ENCODE data around the gene ALOX12B. TPM values are rescaled to one million over a fixed set of nuclear protein-coding genes. Genes with fewer than 3 reads are reported as not detected.

The ALOX12B gene
- total RNA-seq, 8 experiments from 2014 or later, result 0.13 to 0.16 TPM; not detected in 6

- WGBS, 10 experiments, result 20 to 77% (median 63%) methylated on average over 1 to 6 of the region's 14 CpGs; no CpG with 5 or more reads in 7 of the 10 experiments
- H3K27ac ChIP-seq, result no peak overlapping the region
- peaks cover 3 to 10% of the 10 kb centered on the region in 2 donors for H3K4me1 ChIP-seq (replicated peaks in 1 of 2)
- ATAC-seq (replicated peaks in 6 of 8), result no peak
- in situ Hi-C loops (cut with MboI; ENCODE audit: low pct_unique_long_range_greater_than_20kb in 2 of 9, low sequenced_read_pairs in 9 of 9, unreplicated experiment in 9 of 9), result loop anchor here in 2 of 9 experiments (25.0 kb wide), 1 partner anchor 712 kb away; the partner anchor contains the start of gene MFSD6L (in 2 of the 2)
- H3K4me3 ChIP-seq, result no peak overlapping the region
Measured at GRCh38 chr17:8075574-8076342, 11.8 kb downstream of the ALOX12B start.

- no peak for ATAC-seq (replicated peaks in 6 of 8)
- in situ Hi-C loops (cut with MboI; ENCODE audit: low pct_unique_long_range_greater_than_20kb in 2 of 9, low sequenced_read_pairs in 9 of 9, unreplicated experiment in 9 of 9), result loop anchor here in 2 of 9 experiments (25.0 kb wide), 1 partner anchor 712 kb away; the partner anchor contains the start of gene MFSD6L (in 2 of the 2)
- 60 to 100% (median 70%) methylated on average over 1 to 2 of the region's 3 CpGs; no CpG with 5 or more reads in 5 of the 10 experiments for WGBS, 10 experiments
- Histone ChIP-seq H3K4me1 (replicated peaks in 1 of 2) (peaks cover 3 to 10% of the 10 kb centered on the region in 2 donors), H3K4me3 (no peak overlapping the region), H3K27ac (no peak overlapping the region)
Measured at GRCh38 chr17:8075081-8075480, 12.4 kb downstream of the ALOX12B start.

- in situ Hi-C loops (cut with MboI; ENCODE audit: low pct_unique_long_range_greater_than_20kb in 2 of 9, low sequenced_read_pairs in 9 of 9, unreplicated experiment in 9 of 9), result no loop called here
- peak in 2 of 8 experiments; percentile 67 to 84 for ATAC-seq (replicated peaks in 6 of 8)
- H3K4me1 ChIP-seq (replicated peaks in 1 of 2), result peaks cover 3 to 10% of the 10 kb centered on the region in 2 donors
- H3K4me3 ChIP-seq, result no peak overlapping the region
- no peak overlapping the region for H3K27ac ChIP-seq
- WGBS, 10 experiments, result 22 to 53% (median 37%) methylated on average over 3 to 6 of the region's 7 CpGs; no CpG with 5 or more reads in 5 of the 10 experiments
Measured at GRCh38 chr17:8074554-8074953, 13.0 kb downstream of the ALOX12B start.

GRCh38 chr17:8073627-8074484, 13.7 kb downstream of the ALOX12B start:
- in situ Hi-C loops (cut with MboI; ENCODE audit: low pct_unique_long_range_greater_than_20kb in 2 of 9, low sequenced_read_pairs in 9 of 9, unreplicated experiment in 9 of 9), result no loop called here
- WGBS, 10 experiments, result 0 to 20% (median 0%) methylated on average over 1 to 14 of the region's 28 CpGs; no CpG with 5 or more reads in 1 of the 10 experiments
- Histone ChIP-seq H3K27ac (no peak overlapping the region), H3K4me3 (no peak overlapping the region), H3K4me1 (replicated peaks in 1 of 2) (peaks cover 3 to 10% of the 10 kb centered on the region in 2 donors)
- ATAC-seq (replicated peaks in 6 of 8), result peak; percentile 58 to 92 (median 65)

GRCh38 chr17:8072729-8073461, 14.6 kb downstream of the ALOX12B start:
- in situ Hi-C loops (cut with MboI; ENCODE audit: low pct_unique_long_range_greater_than_20kb in 2 of 9, low sequenced_read_pairs in 9 of 9, unreplicated experiment in 9 of 9), result no loop called here
- peak in 7 of 8 experiments; percentile 11 to 47 (median 40) for ATAC-seq (replicated peaks in 6 of 8)
- no peak overlapping the region for H3K4me3 ChIP-seq
- no peak overlapping the region for H3K27ac ChIP-seq
- H3K4me1 ChIP-seq (replicated peaks in 1 of 2), result peaks cover 3 to 10% of the 10 kb centered on the region in 2 donors
- 0 to 4% (median 2%) methylated on average over 6 to 17 of the region's 40 CpGs; no CpG with 5 or more reads in 5 of the 10 experiments for WGBS, 10 experiments

- no peak for ATAC-seq (replicated peaks in 6 of 8)
- in situ Hi-C loops (cut with MboI; ENCODE audit: low pct_unique_long_range_greater_than_20kb in 2 of 9, low sequenced_read_pairs in 9 of 9, unreplicated experiment in 9 of 9), result no loop called here
Measured at GRCh38 chr17:8072341-8072728, 15.2 kb downstream of the ALOX12B start.

GRCh38 chr17:8071496-8071895, 16.0 kb downstream of the ALOX12B start:
- Histone ChIP-seq H3K27ac (no peak overlapping the region), H3K4me1 (replicated peaks in 1 of 2) (peaks cover 3 to 10% of the 10 kb centered on the region in 2 donors), H3K4me3 (no peak overlapping the region)
- WGBS, 10 experiments, result 74 to 100% (median 89%) methylated on average over 1 to 6 of the region's 12 CpGs; no CpG with 5 or more reads in 4 of the 10 experiments
- ATAC-seq (replicated peaks in 6 of 8), result no peak
- in situ Hi-C loops (cut with MboI; ENCODE audit: low pct_unique_long_range_greater_than_20kb in 2 of 9, low sequenced_read_pairs in 9 of 9, unreplicated experiment in 9 of 9), result no loop called here

More at GRCh38 chr17:8072341-8072728, 15.2 kb downstream of the ALOX12B start:
- no peak overlapping the region for H3K27ac ChIP-seq
- WGBS, 10 experiments, result 0 to 20% (median 3%) methylated on average over 2 to 12 of the region's 28 CpGs; no CpG with 5 or more reads in 6 of the 10 experiments
- no peak overlapping the region for H3K4me3 ChIP-seq
- H3K4me1 ChIP-seq (replicated peaks in 1 of 2), result peaks cover 3 to 10% of the 10 kb centered on the region in 2 donors

GRCh38 chr17:8069587-8069860, 18.0 kb downstream of the ALOX12B start:
- no peak overlapping the region for H3K27ac ChIP-seq
- peaks cover 3 to 10% of the 10 kb centered on the region in 2 donors for H3K4me1 ChIP-seq (replicated peaks in 1 of 2)
- no peak overlapping the region for H3K4me3 ChIP-seq
- in situ Hi-C loops (cut with MboI; ENCODE audit: low pct_unique_long_range_greater_than_20kb in 2 of 9, low sequenced_read_pairs in 9 of 9, unreplicated experiment in 9 of 9), result no loop called here
- WGBS, 10 experiments, result 57 to 67% methylated on average over 2 of the region's 3 CpGs; no CpG with 5 or more reads in 8 of the 10 experiments
- no peak for ATAC-seq (replicated peaks in 6 of 8)

- H3K27ac ChIP-seq, result no peak overlapping the region
- ATAC-seq (replicated peaks in 6 of 8), result no peak
- H3K4me3 ChIP-seq, result no peak overlapping the region
- in situ Hi-C loops (cut with MboI; ENCODE audit: low pct_unique_long_range_greater_than_20kb in 2 of 9, low sequenced_read_pairs in 9 of 9, unreplicated experiment in 9 of 9), result no loop called here
- H3K4me1 ChIP-seq (replicated peaks in 1 of 2), result peaks cover 3 to 10% of the 10 kb centered on the region in 2 donors
- 15 to 100% (median 53%) methylated on average over 1 to 6 of the region's 9 CpGs; no CpG with 5 or more reads in 3 of the 10 experiments for WGBS, 10 experiments
Measured at GRCh38 chr17:8068736-8069586, 18.6 kb downstream of the ALOX12B start.

- ATAC-seq (replicated peaks in 6 of 8), result no peak
Measured at GRCh38 chr17:8067806-8068205, 19.7 kb downstream of the ALOX12B start.

GRCh38 chr17:8066841-8067775, 20.4 kb downstream of the ALOX12B start:
- Histone ChIP-seq H3K4me3 (no peak overlapping the region), H3K4me1 (replicated peaks in 1 of 2) (no peaks in the 10 kb centered on the region), H3K27ac (no peak overlapping the region)
- 0 to 100% (median 37%) methylated on average over 1 to 5 of the region's 15 CpGs; no CpG with 5 or more reads in 4 of the 10 experiments for WGBS, 10 experiments
- in situ Hi-C loops (cut with MboI; ENCODE audit: low pct_unique_long_range_greater_than_20kb in 2 of 9, low sequenced_read_pairs in 9 of 9, unreplicated experiment in 9 of 9), result no loop called here
- ATAC-seq (replicated peaks in 6 of 8), result no peak

More at GRCh38 chr17:8067806-8068205, 19.7 kb downstream of the ALOX12B start:
- WGBS, 10 experiments, result 40 to 90% (median 47%) methylated on average over 1 to 4 of the region's 4 CpGs; no CpG with 5 or more reads in 6 of the 10 experiments
- in situ Hi-C loops (cut with MboI; ENCODE audit: low pct_unique_long_range_greater_than_20kb in 2 of 9, low sequenced_read_pairs in 9 of 9, unreplicated experiment in 9 of 9), result no loop called here
- Histone ChIP-seq H3K4me1 (replicated peaks in 1 of 2) (peaks cover 3 to 4% of the 10 kb centered on the region in 2 donors), H3K27ac (no peak overlapping the region), H3K4me3 (no peak overlapping the region)

All from motor neuron (in vitro differentiated cells).